CD4-positive, alpha-beta T cell treated with Interleukin-12 subunit alpha and Interleukin-12 subunit beta, for 1 hour (primary cell): Measurements from ENCODE around the gene RPL18.
"Not testable (repeated sequence)": the region's sequence is repeated elsewhere in the genome, so short reads cannot be mapped to it uniquely, and the experiment has no call there.

Experiments
- DNase-seq: peaks from one replicate; pipeline ENCODE4 v3.0.0-alpha.2; 2020

Gene RPL18

GRCh38 chr19:48611872-48612271 lies 7.1 kb downstream of the RPL18 start:
- DNase-seq: no peak

- DNase-seq: no peak
Observed at GRCh38 chr19:48609571-48610108, 9.3 kb downstream of the RPL18 start.

GRCh38 chr19:48608798-48609263 lies 10.1 kb downstream of the RPL18 start:
- peak; percentile 74 for DNase-seq

GRCh38 chr19:48607359-48607755 lies 11.6 kb downstream of the RPL18 start:
- no peak for DNase-seq

GRCh38 chr19:48606463-48607358 lies 12.3 kb downstream of the RPL18 start, which contains the start of gene SPACA4:
Gene SPACA4 (plus strand): TSS chr19:48606742. CDS start chr19:48606979, 237 bp downstream.
- DNase-seq: no peak

GRCh38 chr19:48603850-48604249 lies 15.1 kb downstream of the RPL18 start:
- DNase-seq: no peak

GRCh38 chr19:48603449-48603848 lies 15.5 kb downstream of the RPL18 start:
- no peak for DNase-seq

GRCh38 chr19:48603001-48603400 lies 16.0 kb downstream of the RPL18 start:
- DNase-seq: no peak

GRCh38 chr19:48600679-48601417 lies 18.1 kb downstream of the RPL18 start:
- no peak for DNase-seq

GRCh38 chr19:48598996-48599700 lies 19.8 kb downstream of the RPL18 start:
- no peak for DNase-seq

- DNase-seq: peak; percentile 69
Observed at GRCh38 chr19:48596679-48597465, 22.1 kb downstream of the RPL18 start.

GRCh38 chr19:48596237-48596636 lies 22.7 kb downstream of the RPL18 start:
- DNase-seq: no peak

GRCh38 chr19:48595833-48596232 lies 23.1 kb downstream of the RPL18 start:
- DNase-seq: no peak

GRCh38 chr19:48595171-48595570 lies 23.8 kb downstream of the RPL18 start:
- no peak for DNase-seq

- DNase-seq: no peak
Observed at GRCh38 chr19:48591021-48591420, 28.0 kb downstream of the RPL18 start.

- peak; percentile 87 for DNase-seq
Observed at GRCh38 chr19:48588670-48589401, 30.1 kb downstream of the RPL18 start.

- no peak for DNase-seq
Observed at GRCh38 chr19:48587387-48587786, 31.6 kb downstream of the RPL18 start.

GRCh38 chr19:48582168-48582567 lies 36.8 kb downstream of the RPL18 start:
- no peak for DNase-seq

- no peak for DNase-seq
Observed at GRCh38 chr19:48578891-48579290, 40.1 kb downstream of the RPL18 start.

GRCh38 chr19:48577908-48578307 lies 41.1 kb downstream of the RPL18 start:
- DNase-seq: not testable (repeated sequence)

- DNase-seq: no peak
Observed at GRCh38 chr19:48575931-48576622, 42.9 kb downstream of the RPL18 start.
